K562 (cell line): ENCODE measurements around the gene LAIR2. TPM values are rescaled to one million over a fixed set of nuclear protein-coding genes. Genes with fewer than 3 reads are reported as not detected.

Source experiments
- BCLAF1 ChIP-seq, 2 experiments: fragments of 450-650 bp in 1 of 2; IDR thresholded peaks; 2 replicates each; pipeline ENCODE4 v1.6.1; 2011 to 2017; ENCODE audit warnings: low read depth in 2 of 2, antibody characterized with exemption in 1 of 2, borderline replicate concordance in 1 of 2, low read length in 1 of 2, mild to moderate bottlenecking in 1 of 2, mixed read lengths in 1 of 2; ENCODE audit not compliant: control insufficient read depth in 1 of 2
- E2F6 ChIP-seq, 2 experiments: IDR thresholded peaks; 2 replicates each; pipeline ENCODE4 v1.6.1; 2011; ENCODE audit warnings: borderline replicate concordance in 1 of 2, control low read depth in 1 of 2, low read depth in 1 of 2, low read length in 1 of 2, mild to moderate bottlenecking in 1 of 2, mixed read lengths in 1 of 2, moderate library complexity in 1 of 2; ENCODE audit not compliant: insufficient read depth in 1 of 2, insufficient read length in 1 of 2, poor library complexity in 1 of 2, severe bottlenecking in 1 of 2; ENCODE audit errors: extremely low read depth in 1 of 2
- ELF1 ChIP-seq: fragments of 200-800 bp; sonication (Bioruptor generic); IDR thresholded peaks from 2 replicates; pipeline ENCODE4 v1.6.1; 2016; ENCODE audit warnings: missing genetic modification characterization, missing compliant biosample characterization
- ESRRA ChIP-seq: fragments of 450-650 bp; IDR thresholded peaks from 2 replicates; pipeline ENCODE4 v1.6.1; 2014; ENCODE audit warnings: low read depth, mild to moderate bottlenecking, moderate library complexity, borderline replicate concordance
- FOXM1 ChIP-seq, 2 experiments: fragments of 450-650 bp in 1 of 2; sonication (generic) in 1 of 2; formaldehyde crosslinking in 1 of 2; IDR thresholded peaks; 2 replicates each; pipeline versions ENCODE4 v1.6.1 to v1.9.0; 2017 to 2022; ENCODE audit warnings: low read depth in 2 of 2, mild to moderate bottlenecking in 2 of 2, missing genetic modification reagents in 1 of 2, moderate library complexity in 1 of 2
- GTF2F1 ChIP-seq: IDR thresholded peaks from 2 replicates; pipeline ENCODE4 v1.6.1; 2011; ENCODE audit warnings: low read depth, low read length, improper control_type of control experiment
- HBP1 ChIP-seq: fragments of 450-650 bp; formaldehyde crosslinking; IDR thresholded peaks from 2 replicates; pipeline ENCODE4 v1.4.0; 2022; ENCODE audit warnings: missing genetic modification characterization
- HCFC1 ChIP-seq: IDR thresholded peaks from 2 replicates; pipeline ENCODE4 v1.6.1; 2012; ENCODE audit warnings: low read depth, low read length, improper control_type of control experiment
- HLTF ChIP-seq: fragments of 450-650 bp; IDR thresholded peaks from 2 replicates; pipeline ENCODE4 v1.6.1; 2016
- NEUROD1 ChIP-seq: fragments of 150-350 bp; IDR thresholded peaks from 2 replicates; pipeline ENCODE4 v1.6.1; 2014; ENCODE audit warnings: borderline replicate concordance, low read length, low read depth; ENCODE audit not compliant: partially characterized antibody
- PHF8 ChIP-seq: fragments of 200-600 bp; sonication (generic); IDR thresholded peaks from 2 replicates; pipeline ENCODE4 v1.6.1; 2012; ENCODE audit warnings: mixed run types, mild to moderate bottlenecking, inconsistent platforms, low read length, moderate library complexity, borderline replicate concordance
- SP2 ChIP-seq: IDR thresholded peaks from 2 replicates; pipeline ENCODE4 v1.6.1; 2011; ENCODE audit warnings: mild to moderate bottlenecking, low read depth, low read length, moderate library complexity; ENCODE audit not compliant: poor library complexity, severe bottlenecking; ENCODE audit errors: extremely low read depth
- SUPT5H ChIP-seq: fragments of 450-650 bp; IDR thresholded peaks from 2 replicates; pipeline ENCODE4 v1.6.1; 2016
- TEAD4 ChIP-seq, 2 experiments: sonication (generic) in 1 of 2; formaldehyde crosslinking in 1 of 2; IDR thresholded peaks; 2 replicates each; pipeline versions ENCODE4 v1.6.1 to v1.8.0; 2012 to 2022; ENCODE audit warnings: borderline replicate concordance in 1 of 2, inconsistent platforms in 1 of 2, low read length in 1 of 2, mild to moderate bottlenecking in 1 of 2, missing genetic modification reagents in 1 of 2
- TOE1 ChIP-seq, 2 experiments: fragments of 450-650 bp in 1 of 2; sonication (generic) in 1 of 2; formaldehyde crosslinking in 1 of 2; IDR thresholded peaks; 2 replicates each; pipeline versions ENCODE4 v1.7.1 to v1.8.0; 2016 to 2022; ENCODE audit warnings: borderline replicate concordance in 2 of 2, mild to moderate bottlenecking in 2 of 2, antibody characterized with exemption in 1 of 2, inconsistent platforms in 1 of 2, low read depth in 1 of 2, missing genetic modification reagents in 1 of 2, moderate library complexity in 1 of 2
- XRCC5 ChIP-seq: fragments of 200-400 bp; formaldehyde crosslinking; IDR thresholded peaks from 2 replicates; pipeline ENCODE4 v1.6.1; 2017; ENCODE audit warnings: low read depth, mild to moderate bottlenecking, low read length
- ZNF75A ChIP-seq: fragments of 450-650 bp; formaldehyde crosslinking; IDR thresholded peaks from 2 replicates; pipeline ENCODE4 v1.4.0; 2020; ENCODE audit warnings: mild to moderate bottlenecking
- polyA plus RNA-seq, 8 experiments: library from polyadenylated mRNA; depleted of rRNA in 4 of 8; stranded (reverse) in 5 of 8; unstranded in 3 of 8; fragments of >200 nt; fragmentation: Nextera tagmentation in 2 of 8; fragmentation: Illumina TruSeq in 1 of 8; extraction: Ambion mirVana in 2 of 8; extraction: Trizol in 1 of 8; gene quantifications; 2 replicates each; pipeline versions ENCODE4 v1.2.1 to v1.2.3, GENCODE V29; 2011 to 2014; ENCODE audit warnings: inconsistent platforms in 1 of 8, missing spikeins in 1 of 8
- total RNA-seq, 7 experiments: library from RNA; depleted of rRNA in 6 of 7; stranded (reverse); fragments of >200 nt in 6 of 7; fragmentation: Illumina TruSeq in 2 of 7; extraction: Trizol in 2 of 7; gene quantifications; 2 replicates each; pipeline versions ENCODE4 v1.2.1 to v1.2.3, GENCODE V29; 2011 to 2021; ENCODE audit warnings: low replicate concordance in 1 of 7

LAIR2 gene
- total and polyA plus RNA-seq, 9 of the 15 experiments (the other 6 are each of a cell fraction or from before 2014, with no cell fraction given) = not detected

GRCh38 chr19:54464630-54465425 is 37.8 kb upstream of the LAIR2 start (continued):
- peak; percentile 85; the same call in 1 of the 2 replicates for TF ChIP-seq TOE1 (IDR thresholded peaks at IDR 0.05; ENCODE audit: borderline replicate concordance)
- TF ChIP-seq TOE1 (CRISPR knock-in tag; IDR thresholded peaks at IDR 0.05; ENCODE audit: borderline replicate concordance, low read depth) = no peak
- TF ChIP-seq SUPT5H = peak; percentile 79
- TF ChIP-seq TEAD4 (IDR thresholded peaks at IDR 0.05; ENCODE audit: low read length) = 0 out of 2 replicates have a peak, but pooled peaks have one; percentile 7
- no peak for TF ChIP-seq TEAD4 (CRISPR knock-in tag; IDR thresholded peaks at IDR 0.05; ENCODE audit: borderline replicate concordance)
- TF ChIP-seq GTF2F1 = 0 out of 2 replicates have a peak, but pooled peaks have one; percentile 27
- TF ChIP-seq HLTF = 0 out of 2 replicates have a peak, but pooled peaks have one; percentile 39
- TF ChIP-seq SP2 = no peak
- peak; percentile 84; the same call in 1 of the 2 replicates for TF ChIP-seq PHF8
- TF ChIP-seq ESRRA = peak; percentile 30; the same call in 1 of the 2 replicates
- TF ChIP-seq XRCC5 = 0 out of 2 replicates have a peak, but pooled peaks have one; percentile 56
- TF ChIP-seq NEUROD1 = peak; percentile 72
- 0 out of 2 replicates have a peak, but pooled peaks have one; percentile 29 for TF ChIP-seq ELF1
- 0 out of 2 replicates have a peak, but pooled peaks have one; percentile 18 for TF ChIP-seq ZNF75A (CRISPR knock-in tag)
- peak; percentile 68 for TF ChIP-seq HCFC1
- TF ChIP-seq BCLAF1 (IDR thresholded peaks at IDR 0.05; ENCODE audit: borderline replicate concordance in 1 of 2, control insufficient read depth in 1 of 2, low read depth in 2 of 2, low read length in 1 of 2) = peak in 1 of 2 experiments; percentile 69; a peak in 1 of 4 replicates
- peak; percentile 49 to 93 for TF ChIP-seq E2F6 (IDR thresholded peaks at IDR 0.05; ENCODE audit: borderline replicate concordance in 1 of 2, extremely low read depth in 1 of 2, insufficient read depth in 1 of 2, insufficient read length in 1 of 2, low read depth in 1 of 2, low read length in 1 of 2, poor library complexity in 1 of 2, severe bottlenecking in 1 of 2)
- TF ChIP-seq HBP1 = no peak
- TF ChIP-seq FOXM1 (IDR thresholded peaks at IDR 0.05; ENCODE audit: low read depth) = peak; percentile 56; the same call in 1 of the 2 replicates
- TF ChIP-seq FOXM1 (CRISPR knock-in tag; IDR thresholded peaks at IDR 0.05; ENCODE audit: low read depth) = no peak
